ENCODE results near the gene RNF208.
A peak's percentile ranks its signal among the peaks of the same experiment; 100 is the strongest.

DNA sequence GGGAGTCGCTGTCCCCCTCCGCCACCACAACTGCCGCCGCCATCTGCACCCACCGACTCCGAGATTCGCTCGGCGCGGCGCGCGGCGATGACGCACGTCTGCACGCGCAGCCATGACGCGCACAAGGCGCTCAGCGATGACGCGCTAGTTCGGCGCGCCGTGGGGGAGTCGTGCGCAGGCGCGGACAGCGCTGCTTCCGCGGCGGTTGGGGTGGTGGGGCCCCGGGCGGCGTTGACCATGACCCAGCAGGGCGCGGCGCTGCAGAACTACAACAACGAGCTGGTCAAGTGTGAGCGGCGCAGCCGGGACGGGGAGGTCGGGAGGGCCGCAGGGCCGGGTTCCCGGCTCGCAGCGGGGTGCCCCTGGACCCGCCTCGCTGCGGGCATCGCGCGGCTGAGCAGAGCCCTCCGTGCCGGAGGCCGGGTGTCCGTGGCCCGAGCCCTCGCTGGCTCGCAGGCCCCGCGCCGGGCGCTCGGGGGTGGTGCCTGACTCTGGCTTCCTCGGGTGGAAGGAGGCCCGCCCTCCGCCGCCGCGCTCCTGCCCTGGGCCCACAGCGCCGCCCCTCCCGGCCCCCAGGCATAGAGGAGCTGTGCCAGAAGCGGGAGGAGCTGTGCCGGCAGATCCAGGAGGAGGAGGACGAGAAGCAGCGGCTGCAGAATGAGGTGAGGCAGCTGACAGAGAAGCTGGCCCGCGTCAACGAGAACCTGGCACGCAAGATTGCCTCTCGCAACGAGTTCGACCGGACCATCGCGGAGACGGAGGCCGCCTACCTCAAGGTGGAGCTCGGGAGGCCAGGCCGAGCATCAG, 33.3 kb downstream of the RNF208 start, which contains the start of the genes ANAPC2 and SSNA1:
- TF ChIP-seq POLR2AphosphoS5 (IDR thresholded peaks at IDR 0.05; ENCODE audit: low read depth, low read length) (peak; percentile 80), POLR2A (IDR thresholded peaks at IDR 0.05; ENCODE audit: low read depth, low read length) (peak; percentile 90)
